GM12801 (cell line): ENCODE results near the gene TMPRSS12.

Experiments used
- TF ChIP-seq, protein P1 (sequence below): IDR thresholded peaks from one replicate; pipeline ENCODE4 v1.5.1; 2011; ENCODE audit warnings: control low read depth; ENCODE audit not compliant: insufficient read length; ENCODE audit errors: extremely low read depth

TMPRSS12 gene

DNA sequence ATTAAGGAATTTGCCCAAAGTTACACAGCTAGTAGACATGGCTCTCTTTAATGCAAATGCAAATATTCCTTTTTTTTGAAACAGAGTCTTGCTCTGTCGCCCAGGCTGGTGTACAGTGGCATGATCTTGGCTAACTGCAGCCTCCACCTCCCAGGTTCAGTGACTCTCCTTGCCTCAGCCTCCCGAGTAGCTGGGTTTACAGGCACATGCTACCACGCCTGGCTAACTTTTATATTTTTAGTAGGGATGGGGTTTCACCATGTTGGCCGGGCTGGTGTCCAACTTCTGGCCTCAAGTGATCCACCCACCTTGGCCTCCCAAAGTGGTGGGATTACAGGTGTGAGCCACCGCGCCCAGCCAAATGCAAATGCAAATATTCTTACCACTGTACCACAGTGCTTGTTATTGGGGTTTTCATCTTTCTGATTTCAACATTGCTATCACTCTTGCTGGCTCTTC lies 85.1 kb downstream of the TMPRSS12 start:
- TF ChIP-seq, protein P1, sequence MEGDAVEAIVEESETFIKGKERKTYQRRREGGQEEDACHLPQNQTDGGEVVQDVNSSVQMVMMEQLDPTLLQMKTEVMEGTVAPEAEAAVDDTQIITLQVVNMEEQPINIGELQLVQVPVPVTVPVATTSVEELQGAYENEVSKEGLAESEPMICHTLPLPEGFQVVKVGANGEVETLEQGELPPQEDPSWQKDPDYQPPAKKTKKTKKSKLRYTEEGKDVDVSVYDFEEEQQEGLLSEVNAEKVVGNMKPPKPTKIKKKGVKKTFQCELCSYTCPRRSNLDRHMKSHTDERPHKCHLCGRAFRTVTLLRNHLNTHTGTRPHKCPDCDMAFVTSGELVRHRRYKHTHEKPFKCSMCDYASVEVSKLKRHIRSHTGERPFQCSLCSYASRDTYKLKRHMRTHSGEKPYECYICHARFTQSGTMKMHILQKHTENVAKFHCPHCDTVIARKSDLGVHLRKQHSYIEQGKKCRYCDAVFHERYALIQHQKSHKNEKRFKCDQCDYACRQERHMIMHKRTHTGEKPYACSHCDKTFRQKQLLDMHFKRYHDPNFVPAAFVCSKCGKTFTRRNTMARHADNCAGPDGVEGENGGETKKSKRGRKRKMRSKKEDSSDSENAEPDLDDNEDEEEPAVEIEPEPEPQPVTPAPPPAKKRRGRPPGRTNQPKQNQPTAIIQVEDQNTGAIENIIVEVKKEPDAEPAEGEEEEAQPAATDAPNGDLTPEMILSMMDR: no peak

DNA sequence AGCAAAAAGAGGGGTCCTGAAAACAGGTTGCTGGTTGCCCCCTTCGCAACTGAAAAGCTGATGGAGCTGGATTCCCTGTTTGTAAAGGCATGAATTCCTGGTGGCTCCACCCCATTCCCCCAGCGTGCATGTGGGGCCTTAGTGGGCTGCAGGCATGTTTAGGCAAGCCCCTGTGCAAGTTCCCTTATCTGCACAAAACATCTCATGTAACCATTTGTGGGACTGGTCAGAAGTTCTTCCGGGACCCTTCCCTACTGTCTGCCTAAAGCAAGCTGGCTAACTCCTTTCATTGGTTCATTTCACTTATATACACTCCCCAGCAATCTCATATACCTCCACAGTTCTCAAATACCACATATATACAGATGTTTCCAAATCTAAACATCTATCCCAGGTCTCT lies 85.7 kb downstream of the TMPRSS12 start:
- TF ChIP-seq, protein P1: no peak

DNA sequence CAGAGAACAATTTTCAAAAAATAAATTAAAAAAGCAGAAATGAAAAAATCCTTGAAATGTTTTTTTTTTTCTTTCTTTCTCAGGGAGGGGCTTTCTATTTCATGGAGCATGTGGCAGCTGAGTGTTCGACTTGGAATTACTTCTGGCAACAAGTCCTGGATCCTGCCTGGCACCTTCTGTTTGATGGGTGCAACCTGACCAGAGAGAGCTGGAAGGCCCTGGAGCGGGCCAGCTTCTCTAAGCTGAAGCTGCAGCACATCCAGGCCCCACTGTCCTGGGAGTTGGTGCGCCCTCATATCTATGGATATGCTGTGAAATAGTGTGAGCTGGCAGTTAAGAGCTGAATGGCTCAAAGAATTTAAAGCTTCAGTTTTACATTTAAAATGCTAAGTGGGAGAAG lies 87.1 kb downstream of the TMPRSS12 start:
- TF ChIP-seq, protein P1: no peak

DNA sequence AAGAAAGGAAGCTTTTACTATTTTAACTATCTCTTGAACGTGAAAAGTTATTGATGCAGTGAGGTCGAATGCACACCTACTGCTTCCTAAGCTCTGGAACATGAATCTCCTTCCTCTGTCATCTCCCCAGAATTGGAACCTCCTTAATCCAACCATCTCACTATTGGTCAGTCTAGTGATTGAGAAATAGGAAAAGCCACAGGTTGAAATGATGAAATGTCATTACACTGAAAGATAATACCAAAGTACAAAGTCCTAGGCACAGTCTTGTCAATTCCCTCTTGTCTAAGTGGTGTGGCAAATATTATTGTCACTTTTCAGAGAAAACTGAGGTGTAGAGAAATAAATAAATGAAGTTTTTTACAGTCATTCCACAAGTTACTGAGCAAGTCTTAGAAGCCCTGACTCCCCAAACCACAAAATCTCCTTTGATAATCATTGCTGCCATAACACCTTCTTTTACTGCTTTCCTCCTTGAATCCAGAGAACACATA lies 90.1 kb downstream of the TMPRSS12 start:
- TF ChIP-seq, protein P1: no peak

DNA sequence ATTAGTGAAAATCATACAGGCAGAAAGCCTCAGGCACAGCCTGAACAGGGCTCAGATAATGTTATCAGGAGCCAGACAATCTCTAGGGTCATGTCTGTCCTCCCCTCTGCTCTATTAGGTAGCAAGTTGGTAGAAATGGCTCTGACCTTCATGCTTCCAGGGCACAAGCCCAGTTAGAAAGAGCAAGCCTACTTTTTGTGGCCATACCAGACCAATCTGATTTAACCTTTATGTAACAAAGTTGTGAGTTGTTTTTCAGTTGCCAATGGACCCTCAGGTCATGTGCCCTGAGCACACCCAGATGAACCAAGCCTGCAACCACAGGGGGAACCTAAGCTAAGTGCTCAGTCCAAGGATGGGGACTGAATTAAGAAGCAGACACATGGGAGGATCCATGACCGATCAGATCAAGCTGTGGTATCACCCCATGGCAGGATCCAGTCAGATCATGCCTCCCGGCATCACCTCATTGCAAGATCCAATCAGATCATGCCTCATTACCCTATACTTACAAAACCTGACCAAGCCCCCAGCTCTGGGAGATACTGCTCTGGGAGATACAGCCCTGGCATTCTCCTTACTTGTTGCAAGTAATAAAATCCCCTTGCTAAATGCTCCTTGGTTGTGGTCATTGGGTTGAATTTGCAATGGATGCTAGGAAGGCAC lies 90.9 kb downstream of the TMPRSS12 start:
- TF ChIP-seq, protein P1: no peak

DNA sequence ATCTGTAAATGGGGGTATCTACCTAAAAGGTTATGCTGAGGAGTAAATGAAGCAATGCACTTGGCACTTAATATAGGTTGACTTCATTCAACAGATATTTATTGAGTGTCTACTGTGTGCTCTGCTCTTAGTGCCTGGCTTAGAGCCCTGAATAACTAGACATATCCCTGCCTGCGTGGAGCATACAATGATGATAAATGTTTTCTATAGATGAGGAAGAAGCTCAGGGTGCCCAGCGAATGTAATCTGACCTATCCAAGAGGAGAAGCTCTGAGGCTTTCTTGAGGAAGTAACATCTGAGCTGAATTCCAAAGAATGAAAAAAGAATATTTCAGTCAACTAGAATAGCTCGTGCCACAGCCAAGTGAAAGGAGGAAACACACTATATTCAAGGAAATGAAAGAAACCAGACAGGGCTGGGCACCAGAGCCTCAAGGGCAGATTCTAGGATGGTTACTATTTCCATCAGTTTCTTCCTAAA lies 91.7 kb downstream of the TMPRSS12 start:
- TF ChIP-seq, protein P1: no peak

DNA sequence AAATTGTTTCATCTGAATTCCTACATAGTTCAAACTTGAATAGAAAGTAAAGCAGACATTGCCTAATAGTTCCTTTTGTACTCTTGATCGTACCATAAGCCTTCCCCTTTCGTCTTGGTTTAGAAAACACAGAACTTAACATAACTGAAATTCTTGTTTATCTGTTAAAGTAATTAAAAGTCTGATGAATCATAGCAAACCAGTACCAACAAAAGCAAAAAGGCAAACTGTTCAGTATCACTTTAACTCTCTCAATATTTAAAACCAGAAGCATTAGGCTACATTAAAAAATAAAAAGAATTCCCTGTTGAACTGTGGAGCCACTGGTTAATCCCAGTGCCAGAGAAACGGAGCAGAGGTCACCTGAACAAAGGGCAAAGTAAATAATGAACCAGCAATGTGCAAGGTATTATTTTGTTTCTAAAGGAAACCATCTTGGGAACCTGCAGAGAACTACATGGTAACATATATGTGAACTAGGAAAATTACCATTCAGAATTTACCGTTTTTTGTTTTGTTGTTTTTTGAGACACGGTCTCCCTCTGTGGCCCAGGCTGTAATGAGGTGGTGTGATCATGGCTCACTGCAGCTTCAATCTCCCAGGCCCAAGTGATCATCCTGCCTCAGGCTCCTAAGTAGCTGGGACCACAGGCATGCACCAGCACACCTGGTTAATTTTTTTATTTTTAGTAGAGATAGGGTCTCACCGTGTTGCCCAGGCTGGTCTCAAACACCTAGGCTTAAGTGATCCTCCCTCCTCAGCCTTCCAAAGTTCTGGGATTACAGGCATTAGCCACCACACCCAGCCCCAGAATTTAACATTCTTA lies 92.5 kb downstream of the TMPRSS12 start:
- TF ChIP-seq, protein P1: no peak
